HK-2 (cell line): Measurements from ENCODE around the gene AADACL3.
"Not testable (repeated sequence)": the region's sequence is repeated elsewhere in the genome, so short reads cannot be mapped to it uniquely, and the experiment has no call there.

ENCODE experiments used
- DNase-seq: peaks from one replicate; pipeline ENCODE4 v3.0.0-alpha.2; 2018; ENCODE audit not compliant: unreplicated experiment

Gene AADACL3

GRCh38 chr1:12714710-12715475 lies 1.0 kb upstream of the AADACL3 start:
- DNase-seq: no peak

GRCh38 chr1:12717301-12717838 lies 1.5 kb downstream of the AADACL3 start:
- DNase-seq: no peak

- no peak for DNase-seq
Observed at GRCh38 chr1:12722626-12723025, 6.7 kb downstream of the AADACL3 start.

- DNase-seq: no peak
Observed at GRCh38 chr1:12728391-12728790, 12.5 kb downstream of the AADACL3 start.

GRCh38 chr1:12730156-12730555 lies 14.2 kb downstream of the AADACL3 start:
- no peak for DNase-seq

GRCh38 chr1:12731084-12731483 lies 15.2 kb downstream of the AADACL3 start:
- DNase-seq: not testable (repeated sequence)

GRCh38 chr1:12734651-12735050 lies 18.7 kb downstream of the AADACL3 start:
- DNase-seq: no peak

- no peak for DNase-seq
Observed at GRCh38 chr1:12738934-12739333, 23.0 kb downstream of the AADACL3 start.

GRCh38 chr1:12739613-12740012 lies 23.7 kb downstream of the AADACL3 start:
- no peak for DNase-seq

GRCh38 chr1:12741946-12742345 lies 26.0 kb downstream of the AADACL3 start:
- DNase-seq: no peak

GRCh38 chr1:12745126-12745991 lies 29.4 kb downstream of the AADACL3 start:
- DNase-seq: no peak

- DNase-seq: no peak
Observed at GRCh38 chr1:12745992-12746323, 30.0 kb downstream of the AADACL3 start, which contains the start of gene CFAP107. TSS of gene CFAP107 (plus strand) at chr1:12746200. CDS start at chr1:12746431, 231 bp downstream.

GRCh38 chr1:12748778-12749355 lies 33.0 kb downstream of the AADACL3 start:
- DNase-seq: no peak

GRCh38 chr1:12754738-12755137 lies 38.8 kb downstream of the AADACL3 start:
- no peak for DNase-seq

GRCh38 chr1:12756273-12756672 lies 40.4 kb downstream of the AADACL3 start:
- no peak for DNase-seq

- DNase-seq: no peak
Observed at GRCh38 chr1:12756768-12757413, 41.0 kb downstream of the AADACL3 start.

- no peak for DNase-seq
Observed at GRCh38 chr1:12757836-12758235, 41.9 kb downstream of the AADACL3 start.

- DNase-seq: no peak
Observed at GRCh38 chr1:12760256-12760795, 44.4 kb downstream of the AADACL3 start.

- no peak for DNase-seq
Observed at GRCh38 chr1:12761781-12762180, 45.9 kb downstream of the AADACL3 start.

GRCh38 chr1:12762766-12763165 lies 46.9 kb downstream of the AADACL3 start:
- no peak for DNase-seq

- DNase-seq: no peak
Observed at GRCh38 chr1:12763479-12763878, 47.6 kb downstream of the AADACL3 start.

- DNase-seq: no peak
Observed at GRCh38 chr1:12764016-12764415, 48.1 kb downstream of the AADACL3 start.
